Stomach (tissue), 4 donors: ENCODE data around the gene COBL.

Experiments
- EP300 ChIP-seq: sonication (generic); formaldehyde crosslinking; IDR thresholded peaks from one replicate; pipeline ENCODE4 v1.6.1; 2017; ENCODE audit warnings: antibody characterized with exemption
- POLR2A ChIP-seq, 4 donors: fragments of 450-650 bp; IDR thresholded peaks; one replicate each; pipeline ENCODE4 v1.6.1; 2016; ENCODE audit warnings: antibody characterized with exemption in 4 of 4, control low read depth in 2 of 4, mild to moderate bottlenecking in 1 of 4, moderate library complexity in 1 of 4
- TF ChIP-seq, protein P1 (sequence below), 7 experiments: fragments of 450-650 bp in 4 of 7; fragments of 200-600 bp in 3 of 7; sonication (generic) in 3 of 7; IDR thresholded peaks; one replicate each; pipeline ENCODE4 v1.5.1; 2016 to 2019; ENCODE audit warnings: antibody characterized with exemption in 7 of 7, control low read depth in 2 of 7, mild to moderate bottlenecking in 1 of 7

DNA sequence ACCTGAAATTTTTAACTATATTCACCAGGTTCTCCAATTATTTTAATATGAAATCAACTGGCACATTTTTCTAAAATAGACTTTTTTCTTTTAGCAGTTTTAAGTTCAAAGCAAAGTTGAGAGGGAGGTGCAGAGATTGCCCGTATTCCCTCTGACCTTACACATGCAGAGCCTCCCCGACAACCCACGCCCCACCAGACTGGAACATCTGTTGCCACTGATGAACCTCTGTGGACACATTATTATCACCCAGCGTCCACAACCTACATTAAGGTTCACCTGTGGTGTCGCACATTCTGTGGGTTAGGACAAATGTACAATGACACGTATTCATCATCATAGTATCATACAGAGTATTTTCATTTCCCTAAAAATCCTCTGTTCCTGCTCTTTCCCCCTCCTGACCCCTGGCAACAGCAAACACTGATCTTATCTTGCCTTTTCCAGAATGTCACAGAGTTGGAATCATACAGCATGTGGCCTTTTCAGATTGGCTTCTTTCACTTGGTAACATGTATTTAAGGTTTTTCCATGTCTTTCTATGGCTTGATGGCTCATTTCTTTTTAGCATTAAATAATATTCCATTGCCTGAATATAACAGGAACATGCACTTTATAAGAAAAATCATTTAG, 37.1 kb downstream of the COBL start:
- TF ChIP-seq, protein P1, sequence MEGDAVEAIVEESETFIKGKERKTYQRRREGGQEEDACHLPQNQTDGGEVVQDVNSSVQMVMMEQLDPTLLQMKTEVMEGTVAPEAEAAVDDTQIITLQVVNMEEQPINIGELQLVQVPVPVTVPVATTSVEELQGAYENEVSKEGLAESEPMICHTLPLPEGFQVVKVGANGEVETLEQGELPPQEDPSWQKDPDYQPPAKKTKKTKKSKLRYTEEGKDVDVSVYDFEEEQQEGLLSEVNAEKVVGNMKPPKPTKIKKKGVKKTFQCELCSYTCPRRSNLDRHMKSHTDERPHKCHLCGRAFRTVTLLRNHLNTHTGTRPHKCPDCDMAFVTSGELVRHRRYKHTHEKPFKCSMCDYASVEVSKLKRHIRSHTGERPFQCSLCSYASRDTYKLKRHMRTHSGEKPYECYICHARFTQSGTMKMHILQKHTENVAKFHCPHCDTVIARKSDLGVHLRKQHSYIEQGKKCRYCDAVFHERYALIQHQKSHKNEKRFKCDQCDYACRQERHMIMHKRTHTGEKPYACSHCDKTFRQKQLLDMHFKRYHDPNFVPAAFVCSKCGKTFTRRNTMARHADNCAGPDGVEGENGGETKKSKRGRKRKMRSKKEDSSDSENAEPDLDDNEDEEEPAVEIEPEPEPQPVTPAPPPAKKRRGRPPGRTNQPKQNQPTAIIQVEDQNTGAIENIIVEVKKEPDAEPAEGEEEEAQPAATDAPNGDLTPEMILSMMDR (IDR thresholded peaks at IDR 0.05), result no peak
- TF ChIP-seq EP300 (no peak), POLR2A (IDR thresholded peaks at IDR 0.05) (no peak)
